GM21381 (cell line): ENCODE data around the gene B9D1.

Experiments
- ATAC-seq: cut with Tn5 transposase; IDR thresholded peaks from one replicate; pipeline ENCODE4 v1.9.1; 2021; ENCODE audit warnings: mild to moderate bottlenecking, moderate library complexity; ENCODE audit not compliant: unreplicated experiment

Gene B9D1

DNA sequence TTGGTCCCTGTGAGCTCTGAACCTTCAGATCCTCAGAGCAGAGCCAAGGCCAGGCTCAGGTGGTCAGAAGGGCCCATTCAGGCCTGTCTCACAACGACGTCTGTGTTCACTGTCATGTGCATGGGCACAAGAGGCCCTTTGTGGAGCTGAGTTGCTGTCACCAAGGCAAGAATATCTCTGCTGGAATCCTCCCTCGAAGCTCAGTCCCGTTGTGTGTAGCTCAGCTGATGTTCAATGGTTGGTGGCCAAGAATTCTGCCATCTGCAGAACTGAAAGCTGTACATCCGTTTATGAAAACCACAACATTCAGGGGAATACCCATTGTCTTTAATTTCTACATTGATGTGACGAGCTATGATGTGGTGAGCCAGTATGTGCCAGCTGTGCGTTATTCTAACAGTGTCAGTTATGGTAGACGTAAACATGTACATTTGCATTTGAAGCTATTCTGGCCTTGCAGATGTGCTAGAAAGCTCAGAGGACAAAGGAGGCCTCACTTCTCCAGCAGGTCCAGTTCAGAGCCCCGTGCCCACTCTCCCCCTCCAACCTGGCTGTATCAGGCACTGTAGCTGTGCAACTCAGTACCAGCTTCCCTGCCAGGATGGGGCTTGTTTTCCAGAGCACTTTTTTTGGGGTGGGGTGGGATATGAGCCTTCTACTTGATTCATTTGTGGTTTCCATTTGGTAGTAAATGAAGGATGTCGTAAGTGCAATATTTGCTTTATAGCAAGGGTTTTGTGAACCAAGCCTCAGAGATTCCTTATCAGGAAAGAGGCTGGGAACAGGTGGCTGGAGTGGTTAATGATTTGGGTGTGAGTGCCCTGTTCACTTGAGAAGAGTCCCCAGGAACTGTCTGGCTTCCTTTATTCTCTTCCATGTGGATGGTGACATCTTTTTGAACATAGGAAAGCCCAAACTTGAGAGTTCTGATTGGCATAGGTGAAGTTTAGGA lies 56.1 kb downstream of the B9D1 start:
- peak; percentile 85 for ATAC-seq

DNA sequence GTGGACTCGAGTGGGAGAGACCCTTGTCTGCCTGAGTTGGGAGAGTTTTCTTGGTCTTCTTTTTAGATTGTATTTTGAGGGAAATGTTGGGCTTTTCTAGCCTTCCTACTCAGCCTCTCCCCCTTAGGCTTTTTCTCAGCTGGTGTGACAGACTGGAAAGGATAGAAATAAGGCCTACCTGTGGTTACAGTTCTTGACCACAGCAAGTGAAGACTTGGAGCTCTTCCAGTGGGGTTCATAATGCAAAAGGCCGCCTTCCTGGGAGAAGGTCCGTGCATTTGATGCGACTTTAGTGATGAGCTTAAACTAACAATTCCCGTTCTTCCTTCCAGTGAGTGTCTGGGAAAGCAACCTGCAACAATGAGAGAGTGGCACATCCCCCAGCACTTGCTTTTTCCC lies 56.8 kb downstream of the B9D1 start:
- ATAC-seq: no peak

DNA sequence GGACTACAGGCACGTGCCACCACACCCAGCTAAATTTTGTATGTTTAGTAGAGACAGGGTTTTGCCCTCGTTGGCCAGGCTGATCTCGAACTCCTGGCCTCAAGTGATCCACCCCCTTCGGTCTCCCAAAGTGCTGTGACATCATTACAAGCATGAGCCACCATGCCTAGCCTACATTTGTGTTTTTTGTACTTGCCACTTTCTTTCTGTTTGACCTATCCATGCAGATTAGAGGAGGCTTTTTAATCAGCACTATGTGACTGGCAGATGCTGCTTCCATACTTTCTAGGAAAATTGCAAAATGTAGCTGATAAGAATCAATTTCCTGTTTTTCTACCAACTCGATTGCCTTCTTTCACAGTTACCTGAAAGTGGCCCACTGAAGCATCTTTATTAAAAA lies 57.3 kb downstream of the B9D1 start:
- no peak for ATAC-seq

DNA sequence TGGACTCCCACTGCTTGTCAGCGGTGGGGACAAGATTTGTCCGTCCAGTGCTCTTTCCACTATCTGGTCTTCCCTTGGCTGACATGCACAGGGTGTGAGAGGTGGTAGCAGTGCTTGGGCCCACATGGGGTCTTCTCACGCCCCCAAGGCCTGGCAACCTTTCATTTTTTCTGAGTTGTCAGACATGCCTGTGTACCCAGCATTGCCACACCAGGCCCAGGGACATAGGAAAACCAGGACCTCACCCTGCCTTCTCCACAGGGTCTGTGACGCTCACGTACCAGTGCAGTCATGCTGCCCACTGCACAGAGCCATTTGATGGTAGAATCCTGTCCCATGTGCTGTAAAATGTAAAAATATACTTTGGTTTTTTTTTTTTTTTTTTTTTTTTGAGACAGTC lies 57.8 kb downstream of the B9D1 start:
- ATAC-seq: no peak

DNA sequence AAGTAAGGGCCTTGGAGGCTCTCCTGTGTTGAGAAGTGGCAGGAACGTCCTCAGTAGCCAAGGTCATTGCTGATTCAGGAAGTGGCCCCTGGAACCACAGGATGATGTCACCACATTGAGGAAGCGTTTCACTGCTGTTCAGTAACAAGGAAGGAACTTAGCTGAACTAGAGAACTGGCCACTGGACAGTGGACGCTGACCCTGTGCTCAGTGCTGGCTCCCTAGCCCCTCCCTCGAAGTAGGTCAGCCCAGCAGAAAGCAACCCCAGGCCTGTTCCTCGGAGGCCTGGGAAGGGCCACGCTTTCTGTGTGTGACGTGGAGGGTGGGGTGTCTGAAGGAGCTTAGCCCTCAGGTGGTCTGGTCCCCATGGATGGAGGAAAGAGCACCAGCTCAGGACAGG lies 58.3 kb downstream of the B9D1 start:
- no peak for ATAC-seq

DNA sequence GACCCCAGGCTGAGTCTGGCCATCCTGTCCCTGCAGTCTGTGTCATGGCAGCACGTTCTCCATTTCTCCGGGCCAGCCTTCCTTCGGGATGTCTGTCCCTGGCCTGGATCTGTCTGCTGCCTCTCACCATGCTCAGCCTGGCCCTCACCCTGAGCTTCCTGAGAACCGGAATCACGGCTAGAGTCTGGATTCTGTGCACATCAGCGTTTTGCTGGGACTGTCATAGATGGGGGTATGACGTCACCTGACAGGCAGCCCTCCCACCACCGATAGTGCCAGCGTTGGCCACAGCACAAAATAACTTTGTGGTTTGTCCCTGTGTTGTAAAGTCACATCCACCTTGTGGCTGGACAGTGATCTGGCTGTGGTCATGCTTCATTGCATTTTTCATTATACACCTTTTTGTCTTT lies 59.2 kb downstream of the B9D1 start:
- ATAC-seq: no peak

DNA sequence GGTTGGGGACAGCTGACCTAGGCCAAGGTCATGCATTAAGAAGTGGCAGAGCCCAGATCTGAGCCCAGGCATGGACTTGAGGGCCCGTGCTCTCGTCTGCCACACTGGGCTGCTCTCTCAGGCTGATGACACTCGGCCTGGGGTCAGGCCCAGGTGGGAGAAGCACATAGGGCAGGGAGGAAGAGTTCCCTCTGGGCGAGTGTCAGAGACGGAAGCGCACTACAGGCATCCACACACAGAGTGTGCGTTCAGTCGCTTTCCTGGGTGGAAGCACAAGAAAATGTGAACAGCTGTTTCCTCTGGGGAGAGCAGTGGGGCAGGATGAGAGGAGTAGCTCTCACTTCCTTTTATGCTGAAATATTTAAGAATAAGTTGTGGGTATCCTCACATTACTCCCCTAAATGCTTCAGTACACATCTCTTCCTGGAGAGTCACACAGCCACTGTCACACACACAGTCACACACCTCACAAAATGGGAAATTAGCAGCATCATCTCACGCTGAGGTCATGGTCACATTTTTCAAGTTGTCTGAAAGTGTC lies 59.7 kb downstream of the B9D1 start:
- no peak for ATAC-seq

DNA sequence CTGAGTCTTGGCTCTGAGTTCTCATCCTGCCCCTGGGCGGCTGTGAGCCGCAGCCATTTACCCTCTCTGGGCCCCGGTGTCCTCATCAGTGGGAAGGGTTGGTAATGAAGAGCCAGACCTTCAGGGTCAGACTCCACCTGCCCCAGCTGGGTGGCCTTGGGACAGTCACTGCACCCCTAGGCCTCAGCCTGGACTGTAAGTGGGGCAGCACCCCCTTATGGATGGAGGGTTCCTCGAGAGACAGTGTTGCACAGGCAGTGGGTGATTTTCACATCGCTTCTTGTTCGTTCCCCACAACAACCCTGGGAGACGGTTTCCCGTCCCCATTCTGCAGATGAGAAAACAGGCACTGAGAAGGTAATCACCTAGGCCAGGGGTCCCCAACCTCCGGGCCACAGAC lies 60.5 kb downstream of the B9D1 start:
- no peak for ATAC-seq

DNA sequence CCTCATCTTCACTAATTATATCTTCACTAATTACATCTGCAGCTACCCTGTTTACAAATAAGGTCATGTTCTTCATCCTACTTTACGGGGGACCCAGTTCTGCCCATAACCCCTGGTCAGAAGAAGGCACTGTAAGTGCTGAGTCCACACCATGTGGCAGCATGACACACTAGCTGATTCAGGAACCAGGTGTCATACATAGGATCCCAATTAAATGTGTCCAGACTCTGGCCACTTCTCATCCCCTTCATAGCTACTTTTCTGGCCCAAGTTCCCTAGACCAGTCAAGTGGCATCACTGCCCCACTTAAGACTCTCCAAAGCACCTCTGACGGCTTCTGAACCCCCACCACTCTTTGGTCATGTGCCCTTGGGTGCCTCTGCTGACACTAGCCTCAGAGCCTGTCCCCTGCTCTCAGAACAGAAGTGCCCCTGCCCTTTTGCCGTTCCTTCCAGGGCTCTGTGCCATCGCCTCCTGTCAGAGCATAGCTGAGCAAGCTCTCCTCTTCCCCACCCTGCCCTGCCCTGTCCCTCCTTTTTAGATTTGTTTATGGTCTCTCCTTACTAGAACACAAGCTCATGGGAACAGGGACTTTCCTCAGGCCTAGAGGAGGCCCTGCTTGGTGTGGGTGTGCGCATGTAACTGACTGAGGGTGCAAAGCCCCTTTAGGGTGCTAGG lies 61.1 kb downstream of the B9D1 start:
- no peak for ATAC-seq

DNA sequence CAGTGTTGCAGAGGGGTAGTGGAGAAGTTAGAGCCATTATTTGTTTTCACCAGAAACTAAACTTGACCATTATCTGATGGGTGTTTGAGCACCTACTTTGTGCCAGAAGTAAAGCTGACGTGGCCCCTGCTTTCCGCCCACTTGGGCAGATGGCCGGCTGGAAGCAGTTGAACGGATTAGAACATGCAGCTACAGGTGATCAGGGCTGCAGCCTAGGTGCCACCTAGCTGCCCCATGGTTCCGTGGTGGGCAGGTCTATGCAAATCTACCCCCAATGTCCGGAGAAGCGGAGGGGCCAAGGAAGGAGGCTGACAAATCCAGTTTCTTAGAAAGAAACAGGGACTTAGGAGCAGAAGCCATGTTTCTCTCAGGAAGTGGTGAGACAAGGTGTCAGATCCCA lies 62.7 kb downstream of the B9D1 start:
- ATAC-seq: no peak

DNA sequence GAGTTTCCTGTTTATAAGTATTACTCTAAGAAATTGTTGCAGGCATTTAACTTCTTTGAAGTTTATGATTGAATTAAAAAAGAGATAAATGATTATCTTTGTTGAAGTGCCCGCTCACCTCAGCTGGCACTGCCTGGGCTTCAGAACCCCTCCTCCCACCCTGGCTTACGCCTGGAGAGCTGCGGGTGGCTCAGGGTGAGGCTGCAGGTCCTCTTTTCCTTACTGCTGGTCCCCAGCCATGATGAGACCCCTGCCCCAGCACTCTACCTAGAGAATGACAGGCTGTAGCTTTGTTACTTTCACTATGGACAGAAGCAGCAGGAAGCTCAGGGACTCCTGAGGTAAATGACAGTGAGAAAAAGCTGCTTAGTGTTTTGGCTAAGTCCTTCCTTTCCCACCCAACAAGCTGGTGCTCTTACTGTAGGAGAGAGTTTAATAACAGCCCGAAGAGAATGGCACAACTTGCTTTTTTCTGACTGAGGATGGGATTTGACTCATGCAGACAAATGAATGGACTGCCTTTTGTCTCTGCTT lies 63.2 kb downstream of the B9D1 start:
- ATAC-seq: no peak

DNA sequence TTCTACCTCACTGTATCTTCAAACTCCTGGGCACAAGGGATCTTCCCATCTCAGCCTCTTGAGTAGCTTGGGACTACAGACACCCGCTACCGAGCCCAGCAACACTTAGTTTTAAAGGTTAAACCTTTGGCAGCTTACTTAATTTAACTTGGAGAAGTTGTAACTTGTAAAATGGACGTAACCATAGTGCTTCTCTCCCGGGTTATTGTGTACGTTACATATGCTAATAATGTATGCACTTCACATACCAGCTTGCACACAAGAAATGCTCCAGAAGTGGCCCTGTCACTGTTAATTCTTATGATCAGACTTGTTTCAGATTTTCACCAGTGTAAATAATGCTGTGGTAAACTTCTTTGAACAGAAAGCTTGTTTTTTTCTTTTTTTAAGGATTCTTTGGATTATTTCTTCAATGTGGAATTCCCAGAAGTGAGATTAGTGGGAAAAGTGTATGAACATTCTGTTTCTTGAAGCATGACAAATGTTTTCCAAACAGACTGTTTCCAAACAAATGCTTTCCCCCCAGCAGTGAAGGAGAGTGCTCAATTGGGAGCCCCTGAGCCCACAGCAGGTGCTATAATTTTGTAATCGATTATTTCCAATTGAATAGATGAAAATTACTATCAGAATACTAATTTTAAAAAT lies 63.8 kb downstream of the B9D1 start:
- ATAC-seq: no peak

DNA sequence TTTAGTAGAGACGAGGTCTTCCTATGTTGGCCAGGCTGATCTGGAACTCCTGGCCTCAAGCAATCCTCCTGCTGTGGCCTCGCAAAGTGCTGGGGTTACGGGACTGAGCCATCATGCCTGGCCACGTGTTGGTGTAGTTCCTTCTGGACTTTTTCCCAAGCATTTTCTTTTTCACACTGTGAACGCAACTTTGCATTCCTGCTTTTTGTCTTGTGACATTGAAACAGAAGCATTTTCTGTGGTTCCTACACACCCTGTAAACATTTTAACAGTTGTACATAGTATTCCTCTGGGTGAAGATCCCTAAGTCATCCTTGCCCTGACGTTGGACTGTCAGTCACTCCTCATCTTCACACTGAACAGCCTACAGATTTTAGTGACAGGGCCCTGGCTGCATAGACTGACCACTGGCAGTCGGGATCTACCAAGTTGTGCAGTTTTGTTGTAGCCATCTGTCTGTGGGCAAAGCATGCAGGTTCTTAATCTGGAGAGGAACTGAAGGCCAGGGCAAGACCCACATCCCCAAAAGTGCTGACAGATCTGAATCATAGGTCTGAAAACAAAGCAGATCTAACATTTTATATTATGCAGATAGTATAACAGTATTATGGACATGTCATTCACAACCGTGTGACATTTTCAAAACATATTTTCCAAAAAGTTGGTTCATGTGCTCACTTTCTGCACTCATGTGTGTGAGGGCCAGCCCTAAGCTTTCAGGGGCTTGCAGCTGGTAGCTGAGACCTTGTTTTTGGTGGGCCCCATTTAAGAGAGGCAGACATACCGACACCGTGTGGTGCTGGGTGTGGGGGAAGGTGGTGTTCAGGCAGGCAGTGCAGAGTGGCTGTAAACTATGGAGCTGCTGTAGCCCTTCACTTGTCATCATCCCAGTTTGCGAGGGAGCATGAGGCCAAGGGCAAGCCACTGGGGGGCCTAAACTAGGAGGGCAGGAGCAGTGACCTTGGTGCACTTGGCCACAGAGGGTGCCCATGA lies 65.4 kb downstream of the B9D1 start:
- no peak for ATAC-seq

DNA sequence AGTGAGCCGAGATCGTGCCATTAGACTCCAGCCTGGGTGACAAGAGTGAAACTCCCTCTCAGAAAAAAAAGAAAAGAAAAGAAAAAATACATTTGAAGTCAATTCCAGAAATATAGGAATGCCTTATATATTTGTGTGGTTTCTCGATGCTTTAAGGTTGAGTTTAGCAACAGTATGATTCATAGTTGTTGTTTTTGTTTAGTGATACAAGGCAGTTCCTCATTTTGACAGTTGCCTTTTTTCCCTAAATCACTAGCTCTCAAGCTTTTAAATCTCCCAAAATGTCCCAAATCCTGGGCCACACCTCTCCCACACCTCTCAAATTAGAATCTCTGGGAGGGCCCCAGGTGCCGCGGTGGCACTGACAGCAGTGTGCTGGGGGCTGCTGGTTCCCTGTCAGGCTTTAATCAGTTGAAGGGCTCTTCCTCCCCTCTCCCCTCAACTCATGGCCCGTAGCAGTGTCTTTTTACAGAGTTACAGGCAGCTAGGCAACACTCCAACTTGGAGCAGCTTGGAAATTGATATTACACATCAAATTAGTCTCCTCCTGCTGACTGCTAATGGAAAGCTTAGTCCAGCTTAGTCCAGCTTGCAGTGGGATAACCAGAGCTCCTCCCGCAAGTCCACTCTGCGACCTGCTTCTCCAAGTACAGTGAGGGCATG lies 66.9 kb downstream of the B9D1 start:
- no peak for ATAC-seq

DNA sequence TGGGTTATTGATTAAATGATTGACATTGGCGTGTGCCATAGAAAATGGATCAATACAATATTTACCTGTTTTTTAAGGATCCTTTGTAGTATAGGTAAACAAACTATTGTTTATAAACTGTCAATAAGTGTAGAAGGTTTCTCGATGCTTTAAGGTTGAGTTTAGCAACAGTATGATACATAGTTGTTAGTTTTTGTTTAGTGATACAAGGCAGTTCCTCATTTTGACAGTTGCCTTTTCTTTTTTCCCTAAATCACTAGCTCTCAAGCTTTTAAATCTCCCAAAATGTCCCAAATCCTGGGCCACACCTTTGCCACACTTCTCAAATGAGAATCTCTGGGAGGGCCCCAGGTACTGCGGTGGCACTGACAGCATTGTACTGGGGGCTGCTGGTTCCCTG lies 68.1 kb downstream of the B9D1 start:
- no peak for ATAC-seq
